ENCODE data around the gene PWWP2A.

The PWWP2A gene

DNA sequence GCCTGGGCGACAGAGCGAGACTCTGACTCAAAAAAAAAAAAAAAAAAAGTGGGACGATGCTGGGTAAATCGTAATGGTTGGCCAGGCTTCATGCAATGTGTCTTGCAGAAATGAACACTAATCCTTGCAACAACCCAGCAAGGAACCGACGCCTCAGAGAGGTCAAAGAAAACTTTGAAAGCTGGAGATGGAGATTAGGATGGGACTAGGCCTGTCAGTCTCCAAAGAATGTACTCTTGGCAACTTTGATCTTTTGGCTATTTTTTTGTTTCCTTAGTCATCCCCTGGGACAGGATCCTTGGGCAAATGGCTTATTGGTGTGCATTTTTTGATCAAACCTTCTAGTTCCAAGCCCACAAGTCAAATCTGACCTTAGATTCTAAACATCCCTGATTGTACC, 10.6 kb upstream of the PWWP2A start:
- TF ChIP-seq CTCF (conservative IDR thresholded peaks at IDR 0.05; ENCODE audit: control insufficient read depth, insufficient read depth, low read depth, low read length): no peak
- peak; percentile 46 for DNase-seq (ENCODE audit: low read depth)
- H3K4me3 ChIP-seq (ENCODE audit: control insufficient read depth, low read depth, low read length): no peak overlapping the region

- no peak for DNase-seq (ENCODE audit: low read depth)
Measured at GRCh38 chr5:160128632-160129031, 9.4 kb upstream of the PWWP2A start.

DNA sequence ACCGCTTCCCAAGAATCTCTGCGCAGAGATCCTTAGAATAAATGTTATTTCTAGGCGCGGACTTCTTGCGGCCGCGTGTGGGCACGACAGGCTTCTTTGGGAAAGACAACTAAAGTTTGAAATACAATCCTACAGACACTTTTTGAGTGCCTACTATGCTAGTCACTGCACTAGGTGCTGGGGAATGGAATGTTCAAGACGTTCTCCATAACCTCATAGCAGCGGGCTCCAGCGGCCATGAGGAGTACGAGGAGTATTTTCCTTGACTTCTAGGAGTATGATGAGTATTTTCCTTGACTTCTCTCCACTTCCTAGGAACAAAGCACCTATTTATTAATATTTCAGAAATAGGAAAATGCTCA, 636 bp upstream of the PWWP2A start:
- no peak overlapping the region for H3K4me3 ChIP-seq (ENCODE audit: control insufficient read depth, low read depth, low read length)
- TF ChIP-seq CTCF (conservative IDR thresholded peaks at IDR 0.05; ENCODE audit: control insufficient read depth, insufficient read depth, low read depth, low read length): peak; percentile 17
- DNase-seq (ENCODE audit: low read depth): no peak

More at GRCh38 chr5:160128632-160129031, 9.4 kb upstream of the PWWP2A start:
- no peak overlapping the region for H3K4me3 ChIP-seq (ENCODE audit: control insufficient read depth, low read depth, low read length)
- no peak for TF ChIP-seq CTCF (conservative IDR thresholded peaks at IDR 0.05; ENCODE audit: control insufficient read depth, insufficient read depth, low read depth, low read length)

DNA sequence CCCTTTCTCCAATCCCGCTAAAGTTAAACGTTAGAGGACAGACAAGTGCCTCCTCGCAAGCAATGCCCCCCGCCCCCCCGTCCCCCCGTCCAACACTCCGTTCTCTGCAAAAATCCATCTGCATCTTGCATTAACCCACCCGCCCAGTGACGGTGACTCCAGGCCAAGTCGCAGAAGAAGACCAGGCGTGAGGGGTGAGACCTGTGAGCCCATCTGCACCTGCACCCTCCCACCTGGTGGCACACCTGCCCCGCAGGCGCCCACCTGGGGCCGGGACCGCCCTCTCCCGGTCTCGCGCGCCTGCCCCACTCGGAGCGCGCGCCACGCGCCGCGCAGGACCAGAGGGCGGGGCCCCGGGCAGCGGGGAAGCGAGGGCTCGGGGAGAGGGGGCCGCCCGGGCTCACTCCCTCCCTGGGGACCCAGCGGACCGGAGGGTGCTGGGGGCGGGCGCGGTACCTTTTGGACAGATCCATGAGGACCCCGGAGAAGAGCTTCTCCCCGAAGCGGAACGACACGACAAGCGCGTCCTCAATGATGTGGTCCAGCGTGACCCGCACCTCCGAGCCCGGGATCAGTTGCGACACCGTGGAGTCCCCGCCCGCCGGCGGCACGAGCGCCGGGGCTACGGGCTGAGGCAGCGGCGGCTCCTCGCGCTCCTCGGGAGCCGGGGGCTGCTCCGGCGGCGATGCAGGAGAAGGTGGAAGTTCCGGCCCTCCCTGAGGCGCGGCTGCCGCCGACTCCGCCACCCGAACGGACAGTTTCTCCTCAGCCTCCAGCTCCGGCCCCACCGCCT, 705 bp downstream of the PWWP2A start:
- peak overlapping the region; percentile 71 for H3K4me3 ChIP-seq (ENCODE audit: control insufficient read depth, low read depth, low read length)
- DNase-seq (ENCODE audit: low read depth): no peak
- TF ChIP-seq CTCF (conservative IDR thresholded peaks at IDR 0.05; ENCODE audit: control insufficient read depth, insufficient read depth, low read depth, low read length): no peak

- DNase-seq (ENCODE audit: low read depth): no peak
- no peak for TF ChIP-seq CTCF (conservative IDR thresholded peaks at IDR 0.05; ENCODE audit: control insufficient read depth, insufficient read depth, low read depth, low read length)
- no peak overlapping the region for H3K4me3 ChIP-seq (ENCODE audit: control insufficient read depth, low read depth, low read length)
Measured at GRCh38 chr5:160116991-160117390, 2.3 kb downstream of the PWWP2A start.

DNA sequence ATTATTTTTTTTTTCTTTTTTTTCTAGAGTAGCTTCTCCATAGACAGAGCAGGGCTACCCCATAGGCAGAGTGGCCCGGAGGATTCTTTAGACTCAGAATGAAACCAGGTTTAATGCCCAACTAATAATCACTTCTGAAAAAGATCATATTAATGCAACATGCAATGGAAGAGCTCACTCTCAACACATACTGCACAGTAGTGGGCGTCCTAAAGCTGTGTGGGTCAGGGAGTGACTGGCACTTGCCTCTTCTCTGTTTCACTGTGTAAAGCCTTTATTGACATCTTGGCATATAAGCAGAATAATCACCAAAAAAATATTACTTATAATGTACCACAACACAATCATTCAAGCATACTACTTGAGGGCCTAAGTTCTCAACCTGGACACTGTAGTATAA, 11.1 kb downstream of the PWWP2A start:
- H3K4me3 ChIP-seq (ENCODE audit: control insufficient read depth, low read depth, low read length): no peak overlapping the region
- DNase-seq (ENCODE audit: low read depth): no peak
- no peak for TF ChIP-seq CTCF (conservative IDR thresholded peaks at IDR 0.05; ENCODE audit: control insufficient read depth, insufficient read depth, low read depth, low read length)
